ENCODE measurements around the gene MRPL16. TPM values are rescaled to one million over a fixed set of nuclear protein-coding genes. Genes with fewer than 3 reads are reported as not detected.

MRPL16 gene
- total and polyA plus RNA-seq, 2 of the 13 experiments (the other 11 are each of a cell fraction or from before 2014, with no cell fraction given): 45.3 to 62.6 TPM

DNA sequence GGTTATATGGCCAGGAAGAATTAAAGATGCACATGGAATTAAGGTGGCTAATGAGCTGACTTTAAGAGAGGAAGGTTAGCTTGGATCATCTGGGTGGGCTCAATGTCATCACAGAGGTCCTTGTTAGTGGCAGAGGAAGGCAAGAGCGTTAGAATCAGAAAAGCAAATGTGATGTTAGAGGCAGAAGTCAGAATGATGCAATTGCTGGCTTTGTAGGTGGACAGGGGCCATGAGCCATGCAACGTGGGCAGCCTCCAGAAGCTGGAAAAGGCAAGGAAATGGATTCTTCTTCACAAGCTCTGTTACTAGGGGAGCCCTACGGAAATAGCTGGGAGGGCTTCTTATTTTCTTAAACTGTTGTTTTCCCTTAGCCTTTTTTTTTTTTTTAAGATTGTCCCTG is 37.0 kb upstream of the MRPL16 start:
- no peaks in the 10 kb centered on the region for H3K4me1 ChIP-seq (ENCODE audit: insufficient read depth, low read length)
- H3K9ac ChIP-seq (ENCODE audit: insufficient read depth, low read depth, low read length): no peak overlapping the region
- BruUV-seq (replicated peaks): no TSS peak
- in situ Hi-C loops (cut with HindIII; ENCODE audit: extremely low pct_ligation_motif_present, low pct_unique_long_range_greater_than_20kb): no loop called here
- POLR2A ChIA-PET: no interaction called here
- no peak overlapping the region for H3K4me3 ChIP-seq (replicated peaks in 1 of 3; ENCODE audit: insufficient read depth in 1 of 3, low read depth in 2 of 3, low read length in 3 of 3)
- CTCF ChIA-PET (ENCODE audit: low intra/inter-chr PET ratio, low total read pairs): no interaction called here
- ATAC-seq: no peak
- no peak for FAIRE-seq
- no peaks in the 10 kb centered on the region for H3K79me2 ChIP-seq (ENCODE audit: insufficient read depth, low read length)
- DNase-seq (ENCODE audit: low spot score): no peak
- no peak overlapping the region for H3K4me2 ChIP-seq (ENCODE audit: low read depth, low read length)
- TF ChIP-seq ZNF777 (CRISPR knock-in tag; IDR thresholded peaks at IDR 0.05) (no peak), TOPORS (CRISPR knock-in tag; IDR thresholded peaks at IDR 0.05) (no peak), DNMT1 (CRISPR knock-in tag; IDR thresholded peaks at IDR 0.05) (no peak), ZBTB8A (CRISPR knock-in tag; IDR thresholded peaks at IDR 0.05; ENCODE audit: borderline replicate concordance, low read depth) (no peak), RFXAP (CRISPR knock-in tag; IDR thresholded peaks at IDR 0.05; ENCODE audit: borderline replicate concordance) (no peak), SMC3 (IDR thresholded peaks at IDR 0.05; ENCODE audit: low read length) (no peak), TRIM24 (CRISPR knock-in tag; IDR thresholded peaks at IDR 0.05) (no peak), HOXD1 (CRISPR knock-in tag; IDR thresholded peaks at IDR 0.05) (no peak), ZNF3 (CRISPR knock-in tag; IDR thresholded peaks at IDR 0.05) (no peak), SMARCC2 (IDR thresholded peaks at IDR 0.05) (no peak), ZNF432 (CRISPR knock-in tag; IDR thresholded peaks at IDR 0.05; ENCODE audit: borderline replicate concordance) (no peak)
- TF ChIP-seq, protein P1, sequence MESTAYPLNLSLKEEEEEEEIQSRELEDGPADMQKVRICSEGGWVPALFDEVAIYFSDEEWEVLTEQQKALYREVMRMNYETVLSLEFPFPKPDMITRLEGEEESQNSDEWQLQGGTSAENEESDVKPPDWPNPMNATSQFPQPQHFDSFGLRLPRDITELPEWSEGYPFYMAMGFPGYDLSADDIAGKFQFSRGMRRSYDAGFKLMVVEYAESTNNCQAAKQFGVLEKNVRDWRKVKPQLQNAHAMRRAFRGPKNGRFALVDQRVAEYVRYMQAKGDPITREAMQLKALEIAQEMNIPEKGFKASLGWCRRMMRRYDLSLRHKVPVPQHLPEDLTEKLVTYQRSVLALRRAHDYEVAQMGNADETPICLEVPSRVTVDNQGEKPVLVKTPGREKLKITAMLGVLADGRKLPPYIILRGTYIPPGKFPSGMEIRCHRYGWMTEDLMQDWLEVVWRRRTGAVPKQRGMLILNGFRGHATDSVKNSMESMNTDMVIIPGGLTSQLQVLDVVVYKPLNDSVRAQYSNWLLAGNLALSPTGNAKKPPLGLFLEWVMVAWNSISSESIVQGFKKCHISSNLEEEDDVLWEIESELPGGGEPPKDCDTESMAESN (CRISPR knock-in tag; conservative IDR thresholded peaks at IDR 0.05): no peak
- no peaks in the 10 kb centered on the region for H3K9me3 ChIP-seq (ENCODE audit: low read length)
- H3K36me3 ChIP-seq (replicated peaks in 1 of 2; ENCODE audit: control insufficient read depth in 1 of 2, insufficient read depth in 2 of 2, low read length in 2 of 2): no peaks in the 10 kb centered on the region
- WGBS (ENCODE audit: low lambda C conversion rate): 11% methylated on average over 3 of the region's 3 CpGs
- H3K27ac ChIP-seq (ENCODE audit: extremely low read length, insufficient read depth, low read length): no peak overlapping the region
- no peaks in the 10 kb centered on the region for H3K27me3 ChIP-seq (ENCODE audit: control insufficient read depth in 1 of 2, insufficient read depth in 2 of 2, low read length in 2 of 2)
- intact Hi-C loops (cut with micrococcal nuclease; ENCODE audit: unreplicated experiment): no loop called here
- no peak overlapping the region for H2AFZ ChIP-seq (ENCODE audit: low read length)
- H4K20me1 ChIP-seq (ENCODE audit: insufficient read depth, low read length): no peaks in the 10 kb centered on the region
